Kidney (tissue), 14 donors: ENCODE data around the gene IL17C. TPM values are rescaled to one million over a fixed set of nuclear protein-coding genes. Genes with fewer than 3 reads are reported as not detected.

Experiments used
- DNase-seq, 5 donors: peaks; one replicate each; pipeline ENCODE4 v3.0.0-alpha.2; 2013 to 2020
- FAIRE-seq: peaks from 2 replicates; lab custom pipeline; 2012; peaks lifted over from hg19 to GRCh38; lab: Jason Lieb, UNC
- H3K27ac ChIP-seq, 2 donors: one replicate each; pipeline ENCODE4 v1.7.0; 2013; ENCODE audit warnings: low read depth in 2 of 2, low read length in 2 of 2, inconsistent platforms in 1 of 2
- H3K27me3 ChIP-seq: one replicate; pipeline ENCODE4 v1.7.1; 2013; ENCODE audit warnings: low read length, inconsistent platforms; ENCODE audit not compliant: control insufficient read depth, insufficient read depth
- H3K36me3 ChIP-seq, 3 donors: one replicate each; pipeline versions ENCODE4 v1.7.0 to v1.7.1; 2013; ENCODE audit warnings: low read length in 3 of 3, control low read depth in 1 of 3, inconsistent platforms in 1 of 3; ENCODE audit not compliant: insufficient read depth in 3 of 3, control insufficient read depth in 2 of 3
- H3K4me1 ChIP-seq, 3 donors: one replicate each; pipeline versions ENCODE4 v1.7.0 to v1.7.1; 2013; ENCODE audit warnings: low read length in 3 of 3, inconsistent platforms in 1 of 3, low read depth in 1 of 3; ENCODE audit not compliant: control insufficient read depth in 2 of 3, insufficient read depth in 2 of 3
- H3K4me3 ChIP-seq, 3 donors: one replicate each; pipeline versions ENCODE4 v1.7.0 to v1.8.1; 2013; ENCODE audit warnings: low read length in 3 of 3, control low read depth in 1 of 3, inconsistent platforms in 1 of 3
- H3K9ac ChIP-seq, 3 donors: one replicate each; pipeline versions ENCODE4 v1.7.0 to v1.7.1; 2013; ENCODE audit warnings: low read length in 3 of 3, control low read depth in 1 of 3, inconsistent platforms in 1 of 3
- H3K9me3 ChIP-seq, 3 donors: one replicate each; pipeline versions ENCODE4 v1.7.0 to v1.7.1; 2013; ENCODE audit warnings: low read length in 3 of 3, control low read depth in 1 of 3, inconsistent platforms in 1 of 3; ENCODE audit not compliant: control insufficient read depth in 2 of 3, insufficient read depth in 1 of 3
- CTCF ChIP-seq: IDR thresholded peaks from 3 replicates; pipeline ENCODE4 v1.5.1; 2012; ENCODE audit warnings: mild to moderate bottlenecking, moderate library complexity, borderline replicate concordance; ENCODE audit not compliant: insufficient read depth; ENCODE audit errors: extremely low read depth
- intact Hi-C: fragments of 100-400 bp; cut with DNase I; formaldehyde crosslinking; loops from one replicate; pipeline ENCODE4 v1.11.1; 2022
- polyA plus RNA-seq: library from polyadenylated mRNA; stranded (reverse); fragments of 350-450 nt; fragmentation: Illumina TruSeq; extraction: RNeasy Lipid Tissue Mini Kit (QIAGEN cat#74804); gene quantifications from one replicate; pipeline ENCODE4 v1.2.3, GENCODE V29; 2014; ENCODE audit warnings: low read depth, low replicate concordance; ENCODE audit not compliant: insufficient read depth
- total RNA-seq: library from RNA; stranded (reverse); fragmentation: NEBNext Ultra II Directional; extraction: Animal tissue kit (Norgen Biotek cat#: 25700); gene quantifications from one replicate; pipeline ENCODE4 v1.2.1, GENCODE V29; 2021
- donor health status: control.
- donor health status: control.
- donor health status: control.
- donor health status: control.
- donor health status: control.
- donor health status: DM: yes; HTN: yes; CAD: no.
- donor health status: Normal renal cell carcinoma (clear cell type).

The IL17C gene
- total and polyA plus RNA-seq, 2 donors from 2014 or later: not detected

GRCh38 chr16:88681084-88681680 lies 42.8 kb downstream of the IL17C start:
- peaks cover 0 to 2% (median 0%) of the 10 kb centered on the region in 3 donors for H3K4me1 ChIP-seq
- intact Hi-C loops: no loop called here
- TF ChIP-seq CTCF: peak; percentile 19
- H3K27me3 ChIP-seq: peaks cover 9% of the 10 kb centered on the region
- no peaks in the 10 kb centered on the region for H3K9me3 ChIP-seq
- peak in 1 of 5 donors; percentile 77 for DNase-seq
- H3K27ac ChIP-seq: no peak overlapping the region
- H3K9ac ChIP-seq: no peak overlapping the region
- no peaks in the 10 kb centered on the region for H3K36me3 ChIP-seq
- FAIRE-seq: no peak
- H3K4me3 ChIP-seq: no peak overlapping the region

GRCh38 chr16:88681709-88682451 lies 43.5 kb downstream of the IL17C start:
- FAIRE-seq (no peak), DNase-seq (peak in 1 of 5 donors; percentile 87)
- no peak overlapping the region for H3K27ac ChIP-seq
- H3K4me3 ChIP-seq: no peak overlapping the region
- no peaks in the 10 kb centered on the region for H3K36me3 ChIP-seq
- no peak overlapping the region for H3K9ac ChIP-seq
- H3K9me3 ChIP-seq: no peaks in the 10 kb centered on the region
- H3K27me3 ChIP-seq: peaks cover 9% of the 10 kb centered on the region
- peaks cover 0 to 6% (median 0%) of the 10 kb centered on the region in 3 donors for H3K4me1 ChIP-seq
- TF ChIP-seq CTCF: no peak
- intact Hi-C loops: no loop called here

- H3K27me3 ChIP-seq: peaks cover 11% of the 10 kb centered on the region
- H3K36me3 ChIP-seq: no peaks in the 10 kb centered on the region
- no peak for TF ChIP-seq CTCF
- H3K4me1 ChIP-seq: peaks cover 0 to 4% (median 0%) of the 10 kb centered on the region in 3 donors
- no peaks in the 10 kb centered on the region for H3K9me3 ChIP-seq
- no peak overlapping the region for H3K4me3 ChIP-seq
- DNase-seq (no peak), FAIRE-seq (no peak)
- no peak overlapping the region for H3K27ac ChIP-seq
- no peak overlapping the region for H3K9ac ChIP-seq
- intact Hi-C loops: no loop called here
These were observed 46.3 kb downstream of the IL17C start for GRCh38 chr16:88684569-88685155.
